ENCODE results near the gene LUZP4.
"Not testable (repeated sequence)": the region's sequence is repeated elsewhere in the genome, so short reads cannot be mapped to it uniquely, and the experiment has no call there.

Gene LUZP4

GRCh38 chrX:115297189-115297588 lies 7.7 kb downstream of the LUZP4 start:
- ChIA-PET POLR2A (no interaction called here), CTCF (no interaction called here)
- no peak for DNase-seq (ENCODE audit: low read depth, low spot score)
- no peak for TF ChIP-seq CTCF (IDR thresholded peaks at IDR 0.05; ENCODE audit: insufficient read depth, low read length, missing control alignments)
- H3K4me3 ChIP-seq (ENCODE audit: low read depth, low read length), result no peak overlapping the region

GRCh38 chrX:115311139-115311538 lies 21.6 kb downstream of the LUZP4 start:
- no peak for DNase-seq (ENCODE audit: low read depth, low spot score)
- ChIA-PET CTCF (no interaction called here), POLR2A (no interaction called here)
- TF ChIP-seq CTCF (IDR thresholded peaks at IDR 0.05; ENCODE audit: insufficient read depth, low read length, missing control alignments), result no peak
- H3K4me3 ChIP-seq (ENCODE audit: low read depth, low read length), result no peak overlapping the region

GRCh38 chrX:115311601-115312001 lies 22.1 kb downstream of the LUZP4 start:
- no peak overlapping the region for H3K4me3 ChIP-seq (ENCODE audit: low read depth, low read length)
- CTCF ChIA-PET, result no interaction called here
- DNase-seq (ENCODE audit: low read depth, low spot score), result no peak
- POLR2A ChIA-PET, result no interaction called here
- no peak for TF ChIP-seq CTCF (IDR thresholded peaks at IDR 0.05; ENCODE audit: insufficient read depth, low read length, missing control alignments)

- TF ChIP-seq CTCF (IDR thresholded peaks at IDR 0.05; ENCODE audit: insufficient read depth, low read length, missing control alignments), result no peak
- H3K4me3 ChIP-seq (ENCODE audit: low read depth, low read length), result no peak overlapping the region
- ChIA-PET POLR2A (no interaction called here), CTCF (no interaction called here)
- DNase-seq (ENCODE audit: low read depth, low spot score), result no peak
Measured at GRCh38 chrX:115318139-115318538, 28.6 kb downstream of the LUZP4 start.

GRCh38 chrX:115322375-115322774 lies 32.9 kb downstream of the LUZP4 start:
- ChIA-PET POLR2A (no interaction called here), CTCF (no interaction called here)
- TF ChIP-seq CTCF (IDR thresholded peaks at IDR 0.05; ENCODE audit: insufficient read depth, low read length, missing control alignments), result no peak
- no peak for DNase-seq (ENCODE audit: low read depth, low spot score)
- no peak overlapping the region for H3K4me3 ChIP-seq (ENCODE audit: low read depth, low read length)

- POLR2A ChIA-PET, result no interaction called here
- CTCF ChIA-PET, result interaction anchor here (1.0 to 14.7 kb wide), 2 partner anchors 321 to 366 kb away, joined by 5 to 134 read pairs; no protein-coding TSS in a partner anchor
- no peak overlapping the region for H3K4me3 ChIP-seq (ENCODE audit: low read depth, low read length)
- no peak for DNase-seq (ENCODE audit: low read depth, low spot score)
- TF ChIP-seq CTCF (IDR thresholded peaks at IDR 0.05; ENCODE audit: insufficient read depth, low read length, missing control alignments), result no peak
Measured at GRCh38 chrX:115324194-115324593, 34.7 kb downstream of the LUZP4 start.

GRCh38 chrX:115329282-115329681 lies 39.8 kb downstream of the LUZP4 start:
- POLR2A ChIA-PET; DNase-seq (ENCODE audit: low read depth, low spot score); H3K4me3 ChIP-seq (ENCODE audit: low read depth, low read length): not testable (repeated sequence)
- CTCF ChIA-PET, result interaction anchor here (0.7 to 14.7 kb wide), 8 partner anchors 15 to 362 kb away, joined by 3 to 134 read pairs (median 8); no protein-coding TSS in a partner anchor
